HepG2 (cell line): ENCODE measurements around the gene VIT. TPM values are rescaled to one million over a fixed set of nuclear protein-coding genes. Genes with fewer than 3 reads are reported as not detected.
A peak's percentile ranks its signal among the peaks of the same experiment; 100 is the strongest.

Experiments
- CBFB ChIP-seq: sonication (generic); formaldehyde crosslinking; IDR thresholded peaks from 2 replicates; pipeline ENCODE4 v1.4.0; 2020; ENCODE audit warnings: missing genetic modification reagents
- DPF2 ChIP-seq: sonication (generic); formaldehyde crosslinking; IDR thresholded peaks from 2 replicates; pipeline ENCODE4 v1.4.0; 2020; ENCODE audit warnings: mild to moderate bottlenecking, low read depth, missing genetic modification reagents, borderline replicate concordance
- HNRNPH1 ChIP-seq: fragments of 200-400 bp; formaldehyde crosslinking; optimal IDR thresholded peaks from 2 replicates; pipeline ENCODE3; 2017; ENCODE audit warnings: mild to moderate bottlenecking, low read depth, low read length
- NFYC ChIP-seq: IDR thresholded peaks from 2 replicates; pipeline ENCODE4 v1.6.1; 2016; ENCODE audit warnings: missing genetic modification reagents, missing compliant biosample characterization
- RARG ChIP-seq: sonication (generic); formaldehyde crosslinking; IDR thresholded peaks from 2 replicates; pipeline ENCODE4 v1.4.0; 2020; ENCODE audit warnings: low read depth, mild to moderate bottlenecking, missing genetic modification reagents
- SMARCE1 ChIP-seq: fragments of 450-650 bp; IDR thresholded peaks from 2 replicates; pipeline ENCODE4 v1.6.1; 2017; ENCODE audit warnings: borderline replicate concordance
- SRSF1 ChIP-seq: fragments of 200-400 bp; formaldehyde crosslinking; optimal IDR thresholded peaks from 2 replicates; pipeline ENCODE3; 2017; ENCODE audit warnings: mild to moderate bottlenecking, low read depth, low read length, moderate library complexity
- ZFP36L2 ChIP-seq: sonication (generic); formaldehyde crosslinking; IDR thresholded peaks from 2 replicates; pipeline ENCODE4 v1.4.0; 2020; ENCODE audit warnings: missing genetic modification reagents
- ZNF234 ChIP-seq: sonication (generic); formaldehyde crosslinking; conservative IDR thresholded peaks from 2 replicates; pipeline ENCODE4 v1.5.1; 2020; ENCODE audit warnings: mild to moderate bottlenecking, missing genetic modification reagents
- ZNF335 ChIP-seq: sonication (generic); formaldehyde crosslinking; IDR thresholded peaks from 2 replicates; pipeline ENCODE4 v1.4.0; 2020; ENCODE audit warnings: missing genetic modification reagents
- ZNF34 ChIP-seq: sonication (generic); formaldehyde crosslinking; IDR thresholded peaks from 2 replicates; pipeline ENCODE4 v1.4.0; 2020; ENCODE audit warnings: mild to moderate bottlenecking, missing genetic modification reagents, borderline replicate concordance
- ZNF354B ChIP-seq: sonication (generic); formaldehyde crosslinking; IDR thresholded peaks from 2 replicates; pipeline ENCODE4 v1.8.0; 2022; ENCODE audit warnings: mild to moderate bottlenecking, missing genetic modification reagents
- ZNF556 ChIP-seq: sonication (generic); formaldehyde crosslinking; IDR thresholded peaks from 2 replicates; pipeline ENCODE4 v1.4.0; 2020; ENCODE audit warnings: mild to moderate bottlenecking, missing genetic modification reagents, borderline replicate concordance
- ZNF598 ChIP-seq: sonication (generic); formaldehyde crosslinking; IDR thresholded peaks from 2 replicates; pipeline ENCODE4 v1.5.1; 2020; ENCODE audit warnings: mild to moderate bottlenecking, missing genetic modification reagents, borderline replicate concordance
- polyA plus RNA-seq, 8 experiments: library from polyadenylated mRNA; depleted of rRNA in 3 of 8; stranded (reverse) in 7 of 8; unstranded in 1 of 8; fragments of >200 nt; fragmentation: Illumina TruSeq in 4 of 8; extraction: Trizol in 4 of 8; gene quantifications; 2 replicates each; pipeline versions ENCODE4 v1.2.1 to v1.2.3, GENCODE V29; 2011 to 2016; ENCODE audit warnings: low read depth in 4 of 8, missing spikeins in 1 of 8, mixed read lengths in 1 of 8; ENCODE audit not compliant: insufficient read depth in 1 of 8
- total RNA-seq, 5 experiments: library from RNA; depleted of rRNA; stranded (reverse); fragments of >200 nt; fragmentation: Illumina TruSeq; extraction: Trizol; gene quantifications; 2 replicates each; pipeline ENCODE4 v1.2.3, GENCODE V29; 2016; ENCODE audit warnings: low read depth in 1 of 5
- TF ChIP-seq, protein P1 (sequence below), 2 experiments: sonication (generic) in 1 of 2; formaldehyde crosslinking in 1 of 2; IDR thresholded peaks; 2 replicates each; pipeline versions ENCODE4 v1.4.0 to v1.6.1; 2016 to 2020; ENCODE audit warnings: borderline replicate concordance in 1 of 2, low read depth in 1 of 2, mild to moderate bottlenecking in 1 of 2, missing genetic modification reagents in 1 of 2
- TF ChIP-seq, protein P2 (sequence below): sonication (generic); formaldehyde crosslinking; IDR thresholded peaks from 2 replicates; pipeline ENCODE4 v1.8.1; 2023; ENCODE audit warnings: mild to moderate bottlenecking, missing genetic modification reagents, borderline replicate concordance
- TF ChIP-seq, protein P3 (sequence below): sonication (generic); formaldehyde crosslinking; IDR thresholded peaks from 2 replicates; pipeline ENCODE4 v1.4.0; 2020; ENCODE audit warnings: mild to moderate bottlenecking, missing genetic modification reagents, borderline replicate concordance
- TF ChIP-seq, protein P4 (sequence below): IDR thresholded peaks from 2 replicates; pipeline ENCODE4 v1.6.1; 2016; ENCODE audit warnings: missing genetic modification reagents, missing compliant biosample characterization
- TF ChIP-seq, protein P5 (sequence below): sonication (generic); formaldehyde crosslinking; IDR thresholded peaks from 2 replicates; pipeline ENCODE4 v1.4.0; 2020; ENCODE audit warnings: missing genetic modification reagents, mild to moderate bottlenecking, borderline replicate concordance

VIT gene
- total and polyA plus RNA-seq, 2 of the 13 experiments (the other 11 are each of a cell fraction or from before 2014, with no cell fraction given) = not detected

DNA sequence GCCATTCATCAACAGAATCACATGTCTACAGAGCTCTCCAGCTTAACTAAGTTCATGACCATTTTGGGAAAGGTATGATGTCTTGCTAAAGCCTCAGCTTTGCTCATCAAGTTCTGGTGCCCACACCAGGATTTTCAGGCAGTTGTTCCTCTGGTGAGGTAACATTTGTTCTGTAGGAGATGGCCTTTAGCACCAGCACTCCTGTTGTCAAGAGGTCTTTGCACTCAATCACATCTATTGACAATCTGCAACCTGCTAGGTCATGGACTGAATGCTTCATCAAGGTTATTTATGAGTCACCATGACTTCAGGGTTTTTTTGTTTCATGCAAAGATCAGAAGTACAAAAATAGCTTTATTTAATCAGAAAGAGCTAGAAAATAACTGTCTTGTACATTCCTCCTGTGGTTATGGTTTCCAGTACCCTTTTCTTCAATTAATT, 36.6 kb upstream of the VIT start (continued):
- TF ChIP-seq, protein P1, sequence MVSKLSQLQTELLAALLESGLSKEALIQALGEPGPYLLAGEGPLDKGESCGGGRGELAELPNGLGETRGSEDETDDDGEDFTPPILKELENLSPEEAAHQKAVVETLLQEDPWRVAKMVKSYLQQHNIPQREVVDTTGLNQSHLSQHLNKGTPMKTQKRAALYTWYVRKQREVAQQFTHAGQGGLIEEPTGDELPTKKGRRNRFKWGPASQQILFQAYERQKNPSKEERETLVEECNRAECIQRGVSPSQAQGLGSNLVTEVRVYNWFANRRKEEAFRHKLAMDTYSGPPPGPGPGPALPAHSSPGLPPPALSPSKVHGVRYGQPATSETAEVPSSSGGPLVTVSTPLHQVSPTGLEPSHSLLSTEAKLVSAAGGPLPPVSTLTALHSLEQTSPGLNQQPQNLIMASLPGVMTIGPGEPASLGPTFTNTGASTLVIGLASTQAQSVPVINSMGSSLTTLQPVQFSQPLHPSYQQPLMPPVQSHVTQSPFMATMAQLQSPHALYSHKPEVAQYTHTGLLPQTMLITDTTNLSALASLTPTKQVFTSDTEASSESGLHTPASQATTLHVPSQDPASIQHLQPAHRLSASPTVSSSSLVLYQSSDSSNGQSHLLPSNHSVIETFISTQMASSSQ (IDR thresholded peaks at IDR 0.05; ENCODE audit: low read depth) = 0 out of 2 replicates have a peak, but pooled peaks have one; percentile 10
- TF ChIP-seq, protein P1 (CRISPR knock-in tag; IDR thresholded peaks at IDR 0.05; ENCODE audit: borderline replicate concordance) = peak; percentile 43; the same call in 1 of the 2 replicates
- TF ChIP-seq, protein P2, sequence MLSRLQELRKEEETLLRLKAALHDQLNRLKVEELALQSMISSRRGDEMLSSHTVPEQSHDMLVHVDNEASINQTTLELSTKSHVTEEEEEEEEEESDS (CRISPR knock-in tag) = no peak
- no peak for TF ChIP-seq ZFP36L2 (CRISPR knock-in tag)
- TF ChIP-seq, protein P3, sequence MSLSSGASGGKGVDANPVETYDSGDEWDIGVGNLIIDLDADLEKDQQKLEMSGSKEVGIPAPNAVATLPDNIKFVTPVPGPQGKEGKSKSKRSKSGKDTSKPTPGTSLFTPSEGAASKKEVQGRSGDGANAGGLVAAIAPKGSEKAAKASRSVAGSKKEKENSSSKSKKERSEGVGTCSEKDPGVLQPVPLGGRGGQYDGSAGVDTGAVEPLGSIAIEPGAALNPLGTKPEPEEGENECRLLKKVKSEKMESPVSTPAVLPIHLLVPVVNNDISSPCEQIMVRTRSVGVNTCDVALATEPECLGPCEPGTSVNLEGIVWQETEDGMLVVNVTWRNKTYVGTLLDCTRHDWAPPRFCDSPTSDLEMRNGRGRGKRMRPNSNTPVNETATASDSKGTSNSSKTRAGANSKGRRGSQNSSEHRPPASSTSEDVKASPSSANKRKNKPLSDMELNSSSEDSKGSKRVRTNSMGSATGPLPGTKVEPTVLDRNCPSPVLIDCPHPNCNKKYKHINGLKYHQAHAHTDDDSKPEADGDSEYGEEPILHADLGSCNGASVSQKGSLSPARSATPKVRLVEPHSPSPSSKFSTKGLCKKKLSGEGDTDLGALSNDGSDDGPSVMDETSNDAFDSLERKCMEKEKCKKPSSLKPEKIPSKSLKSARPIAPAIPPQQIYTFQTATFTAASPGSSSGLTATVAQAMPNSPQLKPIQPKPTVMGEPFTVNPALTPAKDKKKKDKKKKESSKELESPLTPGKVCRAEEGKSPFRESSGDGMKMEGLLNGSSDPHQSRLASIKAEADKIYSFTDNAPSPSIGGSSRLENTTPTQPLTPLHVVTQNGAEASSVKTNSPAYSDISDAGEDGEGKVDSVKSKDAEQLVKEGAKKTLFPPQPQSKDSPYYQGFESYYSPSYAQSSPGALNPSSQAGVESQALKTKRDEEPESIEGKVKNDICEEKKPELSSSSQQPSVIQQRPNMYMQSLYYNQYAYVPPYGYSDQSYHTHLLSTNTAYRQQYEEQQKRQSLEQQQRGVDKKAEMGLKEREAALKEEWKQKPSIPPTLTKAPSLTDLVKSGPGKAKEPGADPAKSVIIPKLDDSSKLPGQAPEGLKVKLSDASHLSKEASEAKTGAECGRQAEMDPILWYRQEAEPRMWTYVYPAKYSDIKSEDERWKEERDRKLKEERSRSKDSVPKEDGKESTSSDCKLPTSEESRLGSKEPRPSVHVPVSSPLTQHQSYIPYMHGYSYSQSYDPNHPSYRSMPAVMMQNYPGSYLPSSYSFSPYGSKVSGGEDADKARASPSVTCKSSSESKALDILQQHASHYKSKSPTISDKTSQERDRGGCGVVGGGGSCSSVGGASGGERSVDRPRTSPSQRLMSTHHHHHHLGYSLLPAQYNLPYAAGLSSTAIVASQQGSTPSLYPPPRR (CRISPR knock-in tag) = peak; percentile 67; the same call in 1 of the 2 replicates
- TF ChIP-seq ZNF34 = no peak
- TF ChIP-seq DPF2 (CRISPR knock-in tag) = peak; percentile 81; the same call in 1 of the 2 replicates
- TF ChIP-seq ZNF556 (CRISPR knock-in tag) = peak; percentile 69; the same call in 1 of the 2 replicates
- TF ChIP-seq ZNF335 (CRISPR knock-in tag) = no peak
- no peak for TF ChIP-seq ZNF354B (CRISPR knock-in tag)
- no peak for TF ChIP-seq HNRNPH1
- TF ChIP-seq ZNF598 (CRISPR knock-in tag) = no peak
- TF ChIP-seq, protein P4, sequence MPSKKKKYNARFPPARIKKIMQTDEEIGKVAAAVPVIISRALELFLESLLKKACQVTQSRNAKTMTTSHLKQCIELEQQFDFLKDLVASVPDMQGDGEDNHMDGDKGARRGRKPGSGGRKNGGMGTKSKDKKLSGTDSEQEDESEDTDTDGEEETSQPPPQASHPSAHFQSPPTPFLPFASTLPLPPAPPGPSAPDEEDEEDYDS (CRISPR knock-in tag) = no peak
- TF ChIP-seq NFYC = no peak
- TF ChIP-seq RARG = no peak
- no peak for TF ChIP-seq CBFB (CRISPR knock-in tag)
- TF ChIP-seq SRSF1 = no peak
- no peak for TF ChIP-seq ZNF234 (CRISPR knock-in tag)
- TF ChIP-seq, protein P5, sequence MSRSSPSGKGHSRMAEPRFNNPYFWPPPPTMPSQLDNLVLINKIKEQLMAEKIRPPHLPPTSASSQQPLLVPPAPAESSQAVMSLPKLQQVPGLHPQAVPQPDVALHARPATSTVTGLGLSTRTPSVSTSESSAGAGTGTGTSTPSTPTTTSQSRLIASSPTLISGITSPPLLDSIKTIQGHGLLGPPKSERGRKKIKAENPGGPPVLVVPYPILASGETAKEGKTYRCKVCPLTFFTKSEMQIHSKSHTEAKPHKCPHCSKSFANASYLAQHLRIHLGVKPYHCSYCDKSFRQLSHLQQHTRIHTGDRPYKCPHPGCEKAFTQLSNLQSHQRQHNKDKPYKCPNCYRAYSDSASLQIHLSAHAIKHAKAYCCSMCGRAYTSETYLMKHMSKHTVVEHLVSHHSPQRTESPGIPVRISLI (CRISPR knock-in tag) = peak; percentile 62; the same call in 1 of the 2 replicates
- TF ChIP-seq SMARCE1 = no peak
